Sigmoid colon (tissue), 7 donors: Measurements from ENCODE around the gene CERS1. TPM values are rescaled to one million over a fixed set of nuclear protein-coding genes. Genes with fewer than 3 reads are reported as not detected.

ENCODE experiments used
- DNase-seq: peaks from one replicate; pipeline ENCODE4 v3.0.0-alpha.2; 2019
- H3K27ac ChIP-seq, 4 donors: fragments of 200-600 bp; sonication (generic); one replicate each; pipeline ENCODE4 v1.5.1; 2016 to 2019; ENCODE audit warnings: mild to moderate bottlenecking in 1 of 4
- H3K27me3 ChIP-seq, 3 donors: fragments of 200-600 bp; sonication (generic); one replicate each; pipeline ENCODE4 v1.5.1; 2019; ENCODE audit warnings: mild to moderate bottlenecking in 1 of 3
- H3K36me3 ChIP-seq, 4 donors: fragments of 200-600 bp; sonication (generic); one replicate each; pipeline ENCODE4 v1.5.1; 2016 to 2019
- H3K4me1 ChIP-seq, 4 donors: fragments of 200-600 bp; sonication (generic); one replicate each; pipeline ENCODE4 v1.5.1; 2017 to 2019
- H3K4me3 ChIP-seq, 4 donors: fragments of 200-600 bp; sonication (generic); one replicate each; pipeline ENCODE4 v1.5.1; 2017 to 2019; ENCODE audit warnings: mild to moderate bottlenecking in 2 of 4, moderate library complexity in 1 of 4
- H3K9me3 ChIP-seq, 4 donors: fragments of 200-600 bp in 3 of 4; sonication (generic) in 3 of 4; one replicate each; pipeline versions ENCODE4 v1.5.1 to v1.6.1; 2013 to 2019
- CTCF ChIP-seq, 4 experiments: fragments of 450-650 bp in 3 of 4; fragments of 200-600 bp in 1 of 4; IDR thresholded peaks; one replicate each; pipeline ENCODE4 v1.5.1; 2016 to 2019; ENCODE audit warnings: antibody characterized with exemption in 4 of 4, mild to moderate bottlenecking in 3 of 4, moderate library complexity in 2 of 4
- EP300 ChIP-seq, 4 donors: sonication (generic); formaldehyde crosslinking; IDR thresholded peaks; one replicate each; pipeline ENCODE4 v1.6.1; 2017; ENCODE audit warnings: antibody characterized with exemption in 4 of 4
- POLR2A ChIP-seq, 2 donors: fragments of 450-650 bp; IDR thresholded peaks; one replicate each; pipeline ENCODE4 v1.6.1; 2016; ENCODE audit warnings: antibody characterized with exemption in 2 of 2, mild to moderate bottlenecking in 2 of 2, moderate library complexity in 2 of 2
- POLR2AphosphoS5 ChIP-seq, 4 donors: sonication (generic); formaldehyde crosslinking; IDR thresholded peaks; one replicate each; pipeline ENCODE4 v1.6.1; 2017; ENCODE audit warnings: antibody characterized with exemption in 4 of 4
- WGBS, 2 donors: extraction: QIAGEN DNeasy Blood & Tissue Kit; methylation state at CpG; one replicate each; pipeline ENCODE4 v1.1.7; 2013; 5-methylcytosine and 5-hydroxymethylcytosine counted together
- intact Hi-C: fragments of 100-400 bp; cut with DNase I; formaldehyde crosslinking; loops from one replicate; pipeline ENCODE4 v1.15.1; 2023
- polyA plus RNA-seq, 3 donors: library from polyadenylated mRNA; stranded (reverse); fragments of 200-250 nt; gene quantifications; one replicate each; pipeline ENCODE4 v1.2.3, GENCODE V29; 2013
- total RNA-seq, 4 donors: library from RNA; depleted of rRNA; stranded (reverse); fragments of >200 nt; gene quantifications; one replicate each; pipeline ENCODE4 v1.1.0, GENCODE V29; 2016
- donor health status: healthy with polysubstance abuse.
- donor health status: Bipolar disorder and iron deficiency.
- donor health status: healthy.

CERS1 gene
- total and polyA plus RNA-seq, 7 donors = 0.36 to 3.6 (median 0.70) TPM; not detected in 2

GRCh38 chr19:18941628-18942354, 45.8 kb upstream of the CERS1 start:
- Histone ChIP-seq H3K36me3 (peaks cover 0 to 16% (median 0%) of the 10 kb centered on the region in 4 donors), H3K4me3 (peak overlapping the region in 3 of 4 donors; percentile 63 to 87 (median 86)), H3K9me3 (no peaks in the 10 kb centered on the region), H3K27me3 (no peaks in the 10 kb centered on the region), H3K27ac (peak overlapping the region in 3 of 4 donors; percentile 1 to 75 (median 45)), H3K4me1 (peaks cover 0 to 21% (median 11%) of the 10 kb centered on the region in 4 donors)
- intact Hi-C loops = loop anchor here (2.0 kb wide), 1 partner anchor 23 kb away; the partner anchor contains the start of genes COPE and DDX49
- DNase-seq = no peak
- 61 to 65% methylated on average over 18 of the region's 18 CpGs for WGBS, 2 donors
- no peak for TF ChIP-seq POLR2AphosphoS5 (IDR thresholded peaks at IDR 0.05)
- no peak for TF ChIP-seq POLR2A (IDR thresholded peaks at IDR 0.05)
- no peak for TF ChIP-seq EP300 (IDR thresholded peaks at IDR 0.05)
- TF ChIP-seq CTCF (IDR thresholded peaks at IDR 0.05) = no peak

GRCh38 chr19:18940769-18941627, 45.0 kb upstream of the CERS1 start, which contains the start of gene HOMER3:
Gene HOMER3 (minus strand): TSS chr19:18941217. CDS start chr19:18938982, 2,235 bp downstream.
- Histone ChIP-seq H3K4me3 (peak within 1 kb of the TSS; percentile 63 to 87 (median 83)), H3K27me3 (no peaks in the 10 kb centered on the region), H3K9me3 (no peaks in the 10 kb centered on the region), H3K27ac (peak within 1 kb of the TSS; percentile 57 to 76 (median 67)), H3K36me3 (peaks cover 0 to 20% (median 0%) of the 10 kb centered on the region in 4 donors), H3K4me1 (peaks cover 0 to 21% (median 11%) of the 10 kb centered on the region in 4 donors)
- intact Hi-C loops = loop anchor here (2.0 kb wide), 1 partner anchor 22 kb away; the partner anchor contains the start of genes COPE and DDX49
- peak in 1 of 4 experiments; percentile 39 for TF ChIP-seq CTCF (IDR thresholded peaks at IDR 0.05)
- TF ChIP-seq POLR2AphosphoS5 (IDR thresholded peaks at IDR 0.05) = no peak
- 1% methylated on average over 80 to 81 of the region's 81 CpGs for WGBS, 2 donors
- DNase-seq = peak; percentile 87

- Histone ChIP-seq H3K27ac (peak overlapping the region; percentile 57 to 76 (median 67)), H3K9me3 (no peaks in the 10 kb centered on the region), H3K4me3 (peak overlapping the region; percentile 63 to 87 (median 83)), H3K36me3 (peaks cover 0 to 20% (median 0%) of the 10 kb centered on the region in 4 donors), H3K27me3 (no peaks in the 10 kb centered on the region), H3K4me1 (peaks cover 0 to 21% (median 11%) of the 10 kb centered on the region in 4 donors)
- 2 to 4% methylated on average over 47 of the region's 47 CpGs for whole genome bisulfite sequencing, 2 donors
- DNase-seq = peak; percentile 84
- TF ChIP-seq CTCF (IDR thresholded peaks at IDR 0.05) = no peak
- TF ChIP-seq EP300 (IDR thresholded peaks at IDR 0.05) = no peak
- no peak for TF ChIP-seq POLR2A (IDR thresholded peaks at IDR 0.05)
- peak in 3 of 4 donors; percentile 13 to 42 (median 13) for TF ChIP-seq POLR2AphosphoS5 (IDR thresholded peaks at IDR 0.05)
- intact Hi-C loops = loop anchor here (2.0 kb wide), 1 partner anchor 21 kb away; the partner anchor contains the start of genes COPE and DDX49
Measured at GRCh38 chr19:18939922-18940768, 44.2 kb upstream of the CERS1 start.

GRCh38 chr19:18939163-18939562, 43.2 kb upstream of the CERS1 start:
- Histone ChIP-seq H3K4me1 (peaks cover 0 to 21% (median 11%) of the 10 kb centered on the region in 4 donors), H3K27ac (no peak overlapping the region), H3K4me3 (no peak overlapping the region), H3K9me3 (no peaks in the 10 kb centered on the region), H3K27me3 (no peaks in the 10 kb centered on the region), H3K36me3 (peaks cover 0 to 29% (median 1%) of the 10 kb centered on the region in 4 donors)
- WGBS, 2 donors = 82 to 87% methylated on average over 3 of the region's 3 CpGs
- intact Hi-C loops = no loop called here
- no peak for DNase-seq
- TF ChIP-seq POLR2AphosphoS5 (IDR thresholded peaks at IDR 0.05) = no peak
- no peak for TF ChIP-seq EP300 (IDR thresholded peaks at IDR 0.05)
- no peak for TF ChIP-seq CTCF (IDR thresholded peaks at IDR 0.05)
- no peak for TF ChIP-seq POLR2A (IDR thresholded peaks at IDR 0.05)
